ENCODE results near the gene FKBP5. TPM values are rescaled to one million over a fixed set of nuclear protein-coding genes. Genes with fewer than 3 reads are reported as not detected.

Gene FKBP5
- total RNA-seq, 1 donor from 2014 or later, result 4.6 TPM

GRCh38 chr6:35613762-35614161 is 75.0 kb downstream of the FKBP5 start:
- TF ChIP-seq EZH2 (IDR thresholded peaks at IDR 0.05; ENCODE audit: insufficient read depth, low read length) (no peak), CTCF (IDR thresholded peaks at IDR 0.05; ENCODE audit: insufficient read depth, low read depth, low read length) (no peak)
- H3K4me1 Mint-ChIP-seq (ENCODE audit: low read depth, unreplicated experiment), result peaks cover 12% of the 10 kb centered on the region
- no peak overlapping the region for H3K27ac Mint-ChIP-seq (ENCODE audit: unreplicated experiment)
- Histone ChIP-seq H3K4me2 (ENCODE audit: low read length) (no peak overlapping the region), H4K20me1 (ENCODE audit: insufficient read depth, low read length) (no peaks in the 10 kb centered on the region), H3K4me3 (ENCODE audit: insufficient read depth, low read depth, low read length) (no peak overlapping the region), H3K9ac (ENCODE audit: low read length) (no peak overlapping the region), H3K27me3 (ENCODE audit: insufficient read depth, low read length) (no peaks in the 10 kb centered on the region), H3K36me3 (ENCODE audit: insufficient read depth, low read length) (no peaks in the 10 kb centered on the region), H3K9me3 (ENCODE audit: insufficient read depth, low read depth, low read length) (no peaks in the 10 kb centered on the region), H3K79me2 (ENCODE audit: insufficient read depth, low read length) (no peaks in the 10 kb centered on the region), H3K4me1 (ENCODE audit: insufficient read depth, low read length) (no peaks in the 10 kb centered on the region), H2AFZ (ENCODE audit: low read depth, low read length) (no peak overlapping the region), H3K27ac (ENCODE audit: low read depth, low read length) (no peak overlapping the region)
- H3K4me3 Mint-ChIP-seq (ENCODE audit: unreplicated experiment), result no peak overlapping the region
- FAIRE-seq, result no peak
- no peaks in the 10 kb centered on the region for H3K27me3 Mint-ChIP-seq (ENCODE audit: low read depth, unreplicated experiment)
- H3K9me3 Mint-ChIP-seq (ENCODE audit: unreplicated experiment), result no peaks in the 10 kb centered on the region
- H3K36me3 Mint-ChIP-seq (ENCODE audit: low read depth, unreplicated experiment), result peaks cover 3% of the 10 kb centered on the region
- DNase-seq (ENCODE audit: low read depth), result no peak

- Histone ChIP-seq H3K9ac (ENCODE audit: low read length) (no peak overlapping the region), H3K27me3 (ENCODE audit: insufficient read depth, low read length) (no peaks in the 10 kb centered on the region), H4K20me1 (ENCODE audit: insufficient read depth, low read length) (no peaks in the 10 kb centered on the region), H3K4me2 (ENCODE audit: low read length) (peak overlapping the region; percentile 9), H3K79me2 (ENCODE audit: insufficient read depth, low read length) (no peaks in the 10 kb centered on the region), H3K4me1 (ENCODE audit: insufficient read depth, low read length) (no peaks in the 10 kb centered on the region), H2AFZ (ENCODE audit: low read depth, low read length) (no peak overlapping the region), H3K9me3 (ENCODE audit: insufficient read depth, low read depth, low read length) (no peaks in the 10 kb centered on the region), H3K4me3 (ENCODE audit: insufficient read depth, low read depth, low read length) (no peak overlapping the region), H3K27ac (ENCODE audit: low read depth, low read length) (no peak overlapping the region), H3K36me3 (ENCODE audit: insufficient read depth, low read length) (no peaks in the 10 kb centered on the region)
- DNase-seq (ENCODE audit: low read depth), result peak; percentile 87
- H3K36me3 Mint-ChIP-seq (ENCODE audit: low read depth, unreplicated experiment), result peaks cover 3% of the 10 kb centered on the region
- H3K4me1 Mint-ChIP-seq (ENCODE audit: low read depth, unreplicated experiment), result peaks cover 12% of the 10 kb centered on the region
- peak overlapping the region; percentile 89 for H3K27ac Mint-ChIP-seq (ENCODE audit: unreplicated experiment)
- H3K27me3 Mint-ChIP-seq (ENCODE audit: low read depth, unreplicated experiment), result no peaks in the 10 kb centered on the region
- peak; percentile 20 for FAIRE-seq
- TF ChIP-seq EZH2 (IDR thresholded peaks at IDR 0.05; ENCODE audit: insufficient read depth, low read length) (no peak), CTCF (IDR thresholded peaks at IDR 0.05; ENCODE audit: insufficient read depth, low read depth, low read length) (no peak)
- H3K9me3 Mint-ChIP-seq (ENCODE audit: unreplicated experiment), result peaks cover 2% of the 10 kb centered on the region
- no peak overlapping the region for H3K4me3 Mint-ChIP-seq (ENCODE audit: unreplicated experiment)
Measured at GRCh38 chr6:35611240-35611639, 77.5 kb downstream of the FKBP5 start.

- peaks cover 2% of the 10 kb centered on the region for H3K9me3 Mint-ChIP-seq (ENCODE audit: unreplicated experiment)
- H3K79me2 ChIP-seq (ENCODE audit: insufficient read depth, low read length), result no peaks in the 10 kb centered on the region
- no peaks in the 10 kb centered on the region for H3K27me3 Mint-ChIP-seq (ENCODE audit: low read depth, unreplicated experiment)
- no peaks in the 10 kb centered on the region for H3K9me3 ChIP-seq (ENCODE audit: insufficient read depth, low read depth, low read length)
- H3K4me1 Mint-ChIP-seq (ENCODE audit: low read depth, unreplicated experiment), result peaks cover 16% of the 10 kb centered on the region
- no peak overlapping the region for H3K4me3 Mint-ChIP-seq (ENCODE audit: unreplicated experiment)
- H3K27ac Mint-ChIP-seq (ENCODE audit: unreplicated experiment), result peak overlapping the region; percentile 89
- no peak overlapping the region for H3K4me3 ChIP-seq (ENCODE audit: insufficient read depth, low read depth, low read length)
- peaks cover 2% of the 10 kb centered on the region for H3K4me1 ChIP-seq (ENCODE audit: insufficient read depth, low read length)
- H3K9ac ChIP-seq (ENCODE audit: low read length), result no peak overlapping the region
- peaks cover 3% of the 10 kb centered on the region for H3K36me3 Mint-ChIP-seq (ENCODE audit: low read depth, unreplicated experiment)
- no peak overlapping the region for H3K27ac ChIP-seq (ENCODE audit: low read depth, low read length)
- H3K27me3 ChIP-seq (ENCODE audit: insufficient read depth, low read length), result no peaks in the 10 kb centered on the region
- no peak for DNase-seq (ENCODE audit: low read depth)
- no peak for FAIRE-seq
- no peak overlapping the region for H2AFZ ChIP-seq (ENCODE audit: low read depth, low read length)
- no peak overlapping the region for H3K4me2 ChIP-seq (ENCODE audit: low read length)
- no peaks in the 10 kb centered on the region for H4K20me1 ChIP-seq (ENCODE audit: insufficient read depth, low read length)
- TF ChIP-seq EZH2 (IDR thresholded peaks at IDR 0.05; ENCODE audit: insufficient read depth, low read length) (no peak), CTCF (IDR thresholded peaks at IDR 0.05; ENCODE audit: insufficient read depth, low read depth, low read length) (no peak)
- H3K36me3 ChIP-seq (ENCODE audit: insufficient read depth, low read length), result no peaks in the 10 kb centered on the region
Measured at GRCh38 chr6:35610830-35611229, 77.9 kb downstream of the FKBP5 start.

All from astrocyte (in vitro differentiated cells and primary cell).